Left lung (tissue), 10 donors: ENCODE measurements around the gene MLXIPL. TPM values are rescaled to one million over a fixed set of nuclear protein-coding genes. Genes with fewer than 3 reads are reported as not detected.

ENCODE experiments used
- ATAC-seq: fragments of 200-7000 bp; cut with Tn5 transposase; one replicate; pipeline ENCODE4 v1.9.1; 2020; ENCODE audit warnings: moderate library complexity
- DNase-seq, 4 donors: peaks; one replicate each; pipeline ENCODE4 v3.0.0-alpha.2; 2013 to 2020
- H3K27ac ChIP-seq, 2 donors: fragments of 200-600 bp; sonication (generic) in 1 of 2; one replicate each; pipeline versions ENCODE4 v1.5.0 to v1.8.0; 2020 to 2021
- H3K27me3 ChIP-seq, 2 donors: fragments of 200-600 bp; sonication (generic) in 1 of 2; one replicate each; pipeline versions ENCODE4 v1.5.0 to v1.8.0; 2020 to 2021
- H3K36me3 ChIP-seq, 2 donors: fragments of 200-600 bp; sonication (generic) in 1 of 2; one replicate each; pipeline versions ENCODE4 v1.5.0 to v1.8.0; 2020 to 2021
- H3K4me1 ChIP-seq, 2 donors: fragments of 200-600 bp; one replicate each; pipeline ENCODE4 v1.8.0; 2021
- H3K4me3 ChIP-seq, 2 donors: fragments of 200-600 bp; sonication (generic) in 1 of 2; one replicate each; pipeline versions ENCODE4 v1.5.0 to v1.8.0; 2020 to 2021; ENCODE audit warnings: mild to moderate bottlenecking in 1 of 2
- H3K9me3 ChIP-seq, 2 donors: fragments of 200-600 bp; sonication (generic) in 1 of 2; one replicate each; pipeline versions ENCODE4 v1.5.0 to v1.8.0; 2020 to 2021
- intact Hi-C, 2 donors: fragments of 100-400 bp; cut with DNase I; formaldehyde crosslinking; loops; one replicate each; pipeline versions ENCODE4 v1.11.2 to v1.14.2; 2022
- polyA plus RNA-seq, 6 donors: library from polyadenylated mRNA; unstranded; fragments of 120-200 nt; gene quantifications; one replicate each; pipeline ENCODE4 v1.2.1, GENCODE V29; 2013; ENCODE audit not compliant: insufficient read length in 6 of 6
- total RNA-seq, 2 donors: library from RNA; stranded (reverse); fragmentation: NEBNext Ultra II Directional; extraction: Animal tissue kit (Norgen Biotek cat#: 25700); gene quantifications; one replicate each; pipeline ENCODE4 v1.2.1, GENCODE V29; 2021
- TF ChIP-seq, protein P1 (sequence below), 2 donors: fragments of 200-600 bp; sonication (generic) in 1 of 2; IDR thresholded peaks; one replicate each; pipeline versions ENCODE4 v1.5.0 to v1.8.0; 2021; ENCODE audit warnings: antibody characterized with exemption in 2 of 2
- donor health status: DM: no; HTN: yes; CAD: no.
- donor health status: DM: no; HTN: no; CAD: no.

Gene MLXIPL
- total and polyA plus RNA-seq, 8 donors = 0.67 to 6.2 (median 2.5) TPM

DNA sequence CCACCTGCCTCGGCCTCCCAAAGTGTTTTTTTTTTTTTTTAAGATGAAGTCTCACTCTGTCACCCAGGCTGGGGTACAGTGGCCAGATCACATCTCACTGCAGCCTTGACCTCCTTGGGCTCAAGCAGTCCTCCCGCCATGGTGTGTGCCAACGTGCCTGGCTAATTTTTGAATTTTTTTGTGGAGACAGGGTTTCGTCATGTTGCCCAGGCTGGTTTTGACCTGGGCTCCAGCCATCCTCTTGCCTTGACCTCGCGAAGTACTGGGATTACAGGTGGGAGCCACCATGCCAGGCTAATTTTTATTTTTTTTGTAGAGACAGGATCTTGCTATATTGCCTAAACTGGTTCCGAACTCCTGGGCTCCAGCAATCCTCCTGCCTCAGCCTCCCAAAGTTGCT is 9.0 kb upstream of the MLXIPL start:
- Histone ChIP-seq H3K4me3 (no peak overlapping the region), H3K27ac (no peak overlapping the region), H3K36me3 (no peaks in the 10 kb centered on the region), H3K9me3 (no peaks in the 10 kb centered on the region), H3K27me3 (peaks cover 0 to 60% of the 10 kb centered on the region in 2 donors), H3K4me1 (no peaks in the 10 kb centered on the region)
- intact Hi-C loops = no loop called here
- no peak for ATAC-seq
- TF ChIP-seq, protein P1, sequence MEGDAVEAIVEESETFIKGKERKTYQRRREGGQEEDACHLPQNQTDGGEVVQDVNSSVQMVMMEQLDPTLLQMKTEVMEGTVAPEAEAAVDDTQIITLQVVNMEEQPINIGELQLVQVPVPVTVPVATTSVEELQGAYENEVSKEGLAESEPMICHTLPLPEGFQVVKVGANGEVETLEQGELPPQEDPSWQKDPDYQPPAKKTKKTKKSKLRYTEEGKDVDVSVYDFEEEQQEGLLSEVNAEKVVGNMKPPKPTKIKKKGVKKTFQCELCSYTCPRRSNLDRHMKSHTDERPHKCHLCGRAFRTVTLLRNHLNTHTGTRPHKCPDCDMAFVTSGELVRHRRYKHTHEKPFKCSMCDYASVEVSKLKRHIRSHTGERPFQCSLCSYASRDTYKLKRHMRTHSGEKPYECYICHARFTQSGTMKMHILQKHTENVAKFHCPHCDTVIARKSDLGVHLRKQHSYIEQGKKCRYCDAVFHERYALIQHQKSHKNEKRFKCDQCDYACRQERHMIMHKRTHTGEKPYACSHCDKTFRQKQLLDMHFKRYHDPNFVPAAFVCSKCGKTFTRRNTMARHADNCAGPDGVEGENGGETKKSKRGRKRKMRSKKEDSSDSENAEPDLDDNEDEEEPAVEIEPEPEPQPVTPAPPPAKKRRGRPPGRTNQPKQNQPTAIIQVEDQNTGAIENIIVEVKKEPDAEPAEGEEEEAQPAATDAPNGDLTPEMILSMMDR (IDR thresholded peaks at IDR 0.05) = no peak
- no peak for DNase-seq

DNA sequence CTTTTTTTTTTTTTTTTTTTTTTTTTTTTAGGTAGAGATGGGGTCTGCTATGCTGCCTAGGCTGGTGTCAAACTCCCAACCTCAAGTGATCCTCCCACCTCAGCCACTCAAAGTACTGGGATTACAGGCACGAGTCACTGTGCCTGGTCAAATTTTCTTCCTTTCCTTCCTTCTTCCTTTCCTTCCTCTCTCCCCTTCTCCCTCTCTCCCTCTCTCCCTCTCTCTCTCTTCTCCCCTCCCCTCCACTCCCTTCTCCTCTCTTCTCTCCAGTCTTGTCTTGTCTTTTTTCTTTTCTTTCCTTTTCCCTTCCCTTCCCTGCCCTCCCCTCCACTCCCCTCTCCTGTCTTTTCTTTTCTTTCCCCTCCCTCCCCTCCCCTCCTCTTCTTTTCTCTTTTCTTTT is 7.2 kb upstream of the MLXIPL start:
- no peak overlapping the region for H3K27ac ChIP-seq
- TF ChIP-seq, protein P1 (IDR thresholded peaks at IDR 0.05) = no peak
- no peaks in the 10 kb centered on the region for H3K4me1 ChIP-seq
- intact Hi-C loops = no loop called here
- H3K9me3 ChIP-seq = no peaks in the 10 kb centered on the region
- no peaks in the 10 kb centered on the region for H3K36me3 ChIP-seq
- DNase-seq (no peak), ATAC-seq (no peak)
- no peak overlapping the region for H3K4me3 ChIP-seq
- H3K27me3 ChIP-seq = peaks cover 0 to 78% of the 10 kb centered on the region in 2 donors

GRCh38 chr7:73628504-73628903 is 4.2 kb upstream of the MLXIPL start:
- no peak for DNase-seq
- peaks cover 2 to 12% of the 10 kb centered on the region in 2 donors for H3K4me1 ChIP-seq
- TF ChIP-seq, protein P1 (IDR thresholded peaks at IDR 0.05) = no peak
- no peak overlapping the region for H3K27ac ChIP-seq
- intact Hi-C loops = no loop called here
- H3K27me3 ChIP-seq = peaks cover 14 to 87% of the 10 kb centered on the region in 2 donors
- no peak for ATAC-seq
- H3K9me3 ChIP-seq = no peaks in the 10 kb centered on the region
- H3K4me3 ChIP-seq = no peak overlapping the region
- no peaks in the 10 kb centered on the region for H3K36me3 ChIP-seq

DNA sequence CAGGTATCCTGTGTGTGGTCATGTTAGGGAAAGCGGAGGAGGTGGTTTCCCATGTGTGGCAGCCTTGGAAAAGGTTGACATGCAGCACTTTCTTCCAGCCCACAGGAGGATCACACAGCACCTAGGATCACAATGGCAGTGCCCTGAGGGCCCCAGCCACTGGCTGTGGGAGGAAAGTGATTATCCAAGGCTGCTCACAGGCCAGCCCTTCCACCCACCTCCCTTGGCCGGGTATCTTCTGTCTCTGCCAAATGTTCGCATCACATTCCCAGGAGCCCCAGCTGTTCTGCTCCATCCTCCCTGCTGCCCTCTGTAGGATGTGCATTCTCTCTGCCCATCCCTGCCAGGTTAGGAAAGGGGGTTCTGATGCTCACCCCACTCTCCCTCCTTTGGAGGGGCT is 2.5 kb upstream of the MLXIPL start:
- peaks cover 26 to 88% of the 10 kb centered on the region in 2 donors for H3K27me3 ChIP-seq
- H3K4me3 ChIP-seq = no peak overlapping the region
- peaks cover 11 to 21% of the 10 kb centered on the region in 2 donors for H3K4me1 ChIP-seq
- H3K27ac ChIP-seq = no peak overlapping the region
- DNase-seq = no peak
- no peaks in the 10 kb centered on the region for H3K9me3 ChIP-seq
- no peak for ATAC-seq
- TF ChIP-seq, protein P1 (IDR thresholded peaks at IDR 0.05) = no peak
- no peaks in the 10 kb centered on the region for H3K36me3 ChIP-seq
- intact Hi-C loops = no loop called here

GRCh38 chr7:73625276-73625675 is 954 bp upstream of the MLXIPL start:
- ATAC-seq = no peak
- Histone ChIP-seq H3K27ac (no peak overlapping the region), H3K4me3 (no peak overlapping the region), H3K9me3 (no peaks in the 10 kb centered on the region), H3K4me1 (peaks cover 11 to 21% of the 10 kb centered on the region in 2 donors), H3K27me3 (peaks cover 26 to 95% of the 10 kb centered on the region in 2 donors), H3K36me3 (no peaks in the 10 kb centered on the region)
- intact Hi-C loops = no loop called here
- peak in 1 of 4 donors; percentile 58 for DNase-seq
- TF ChIP-seq, protein P1 (IDR thresholded peaks at IDR 0.05) = no peak
